ENCODE data around the gene BCL2L15. TPM values are rescaled to one million over a fixed set of nuclear protein-coding genes. Genes with fewer than 3 reads are reported as not detected.

The BCL2L15 gene
- total RNA-seq, 4 donors from 2014 or later = 0.15 to 0.93 (median 0.27) TPM; not detected in 1

DNA sequence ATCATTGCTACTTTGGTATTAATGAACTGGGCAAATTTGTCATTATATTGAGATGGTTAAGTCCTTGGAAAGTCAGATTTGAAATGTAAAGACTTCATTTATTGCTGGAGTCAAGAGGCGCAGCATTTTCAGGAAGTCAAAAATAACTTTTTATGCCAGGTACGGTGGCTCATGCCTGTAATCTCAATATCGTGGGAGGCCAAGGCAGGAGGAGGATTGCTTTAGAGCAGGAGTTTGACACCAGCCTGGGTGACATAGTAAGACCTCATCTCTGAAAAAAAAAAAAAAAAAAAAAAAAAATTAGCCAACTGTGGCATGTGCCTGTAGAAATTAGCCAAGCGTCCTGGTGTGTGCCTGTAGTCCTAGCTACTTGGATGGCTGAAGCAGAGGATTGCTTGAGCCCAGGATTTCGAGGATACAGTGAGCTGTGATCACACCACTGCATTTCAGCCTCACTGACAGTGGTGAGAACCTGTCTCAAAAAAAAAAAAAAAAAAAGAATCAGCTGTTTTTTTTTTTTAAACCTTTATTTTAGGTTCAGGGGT is 47.2 kb upstream of the BCL2L15 start:
- Histone ChIP-seq H3K4me1 (peaks cover 0 to 79% (median 25%) of the 10 kb centered on the region in 3 donors), H3K4me3 (no peak overlapping the region), H3K36me3 (no peaks in the 10 kb centered on the region), H3K27me3 (no peaks in the 10 kb centered on the region), H3K27ac (no peak overlapping the region), H3K9me3 (no peaks in the 10 kb centered on the region)
- TF ChIP-seq POLR2A (IDR thresholded peaks at IDR 0.05) (no peak), CTCF (IDR thresholded peaks at IDR 0.05) (no peak), EP300 (IDR thresholded peaks at IDR 0.05) (no peak), POLR2AphosphoS5 (IDR thresholded peaks at IDR 0.05) (no peak)
- no peak for ATAC-seq
- 46 to 61% methylated on average over 4 to 5 of the region's 5 CpGs for WGBS, 2 donors (ENCODE audit: low coverage in 1 of 2)

GRCh38 chr1:113934006-113934405 is 46.6 kb upstream of the BCL2L15 start:
- H3K36me3 ChIP-seq = no peaks in the 10 kb centered on the region
- TF ChIP-seq EP300 (IDR thresholded peaks at IDR 0.05) = no peak
- TF ChIP-seq POLR2AphosphoS5 (IDR thresholded peaks at IDR 0.05) = no peak
- TF ChIP-seq CTCF (IDR thresholded peaks at IDR 0.05) = no peak
- no peak for TF ChIP-seq POLR2A (IDR thresholded peaks at IDR 0.05)
- ATAC-seq = no peak
- no peaks in the 10 kb centered on the region for H3K27me3 ChIP-seq
- peaks cover 0 to 74% (median 20%) of the 10 kb centered on the region in 3 donors for H3K4me1 ChIP-seq
- H3K4me3 ChIP-seq = no peak overlapping the region
- H3K9me3 ChIP-seq = no peaks in the 10 kb centered on the region
- H3K27ac ChIP-seq = no peak overlapping the region

GRCh38 chr1:113931451-113931851 is 44.1 kb upstream of the BCL2L15 start:
- WGBS, 2 donors (ENCODE audit: low coverage in 1 of 2) = 13 to 20% methylated on average over 3 of the region's 3 CpGs
- TF ChIP-seq CTCF (IDR thresholded peaks at IDR 0.05) = no peak
- TF ChIP-seq POLR2A (IDR thresholded peaks at IDR 0.05) = no peak
- no peak for TF ChIP-seq POLR2AphosphoS5 (IDR thresholded peaks at IDR 0.05)
- TF ChIP-seq EP300 (IDR thresholded peaks at IDR 0.05) = no peak
- Histone ChIP-seq H3K36me3 (no peaks in the 10 kb centered on the region), H3K4me3 (peak overlapping the region in 1 of 2 donors; percentile 93), H3K27ac (peak overlapping the region; percentile 45 to 99 (median 90)), H3K4me1 (peaks cover 0 to 63% (median 20%) of the 10 kb centered on the region in 3 donors), H3K9me3 (no peaks in the 10 kb centered on the region), H3K27me3 (no peaks in the 10 kb centered on the region)
- ATAC-seq = no peak

GRCh38 chr1:113930499-113931161 is 43.2 kb upstream of the BCL2L15 start:
- H3K4me3 ChIP-seq = peak overlapping the region; percentile 77 to 93
- no peak for ATAC-seq
- 0 to 2% methylated on average over 2 to 6 of the region's 8 CpGs for WGBS, 2 donors (ENCODE audit: low coverage in 1 of 2)
- peaks cover 0 to 58% (median 20%) of the 10 kb centered on the region in 3 donors for H3K4me1 ChIP-seq
- H3K27me3 ChIP-seq = no peaks in the 10 kb centered on the region
- no peaks in the 10 kb centered on the region for H3K9me3 ChIP-seq
- TF ChIP-seq CTCF (IDR thresholded peaks at IDR 0.05) (no peak), POLR2AphosphoS5 (IDR thresholded peaks at IDR 0.05) (peak; percentile 12), EP300 (IDR thresholded peaks at IDR 0.05) (no peak)
- no peaks in the 10 kb centered on the region for H3K36me3 ChIP-seq
- peak overlapping the region; percentile 82 to 99 (median 98) for H3K27ac ChIP-seq
